LHCN-M2 (cell line): Measurements from ENCODE around the gene FLAD1. TPM values are rescaled to one million over a fixed set of nuclear protein-coding genes. Genes with fewer than 3 reads are reported as not detected.

Experiments
- DNase-seq: peaks from one replicate; pipeline ENCODE4 v3.0.0-alpha.2; 2012; ENCODE audit warnings: low read depth
- total RNA-seq: library from RNA; depleted of rRNA; stranded (reverse); fragments of >200 nt; gene quantifications from 2 replicates; pipeline ENCODE4 v1.2.3, GENCODE V29; 2014

The FLAD1 gene
- total RNA-seq, 1 experiment from 2014 or later = 30.9 TPM

GRCh38 chr1:155002464-155003226 lies 19.5 kb downstream of the FLAD1 start, which contains the start of gene ZBTB7B:
Gene ZBTB7B (plus strand): TSS chr1:155002802. CDS start chr1:155014661, 11,859 bp downstream.
- DNase-seq = no peak

GRCh38 chr1:155003227-155003765 lies 20.2 kb downstream of the FLAD1 start:
- no peak for DNase-seq

- DNase-seq = peak; percentile 72
Observed at GRCh38 chr1:155003766-155004351, 20.7 kb downstream of the FLAD1 start.

- peak; percentile 65 for DNase-seq
Observed at GRCh38 chr1:155004352-155005075, 21.4 kb downstream of the FLAD1 start.

GRCh38 chr1:155005076-155006011 lies 22.2 kb downstream of the FLAD1 start:
- peak; percentile 59 for DNase-seq

GRCh38 chr1:155006601-155007101 lies 23.5 kb downstream of the FLAD1 start:
- DNase-seq = peak; percentile 39

GRCh38 chr1:155007251-155007828 lies 24.2 kb downstream of the FLAD1 start:
- no peak for DNase-seq

GRCh38 chr1:155008015-155008941 lies 25.1 kb downstream of the FLAD1 start:
- DNase-seq = no peak

GRCh38 chr1:155009221-155009711 lies 26.1 kb downstream of the FLAD1 start:
- DNase-seq = no peak

- no peak for DNase-seq
Observed at GRCh38 chr1:155009742-155010141, 26.6 kb downstream of the FLAD1 start.

- DNase-seq = no peak
Observed at GRCh38 chr1:155010211-155010918, 27.2 kb downstream of the FLAD1 start.

GRCh38 chr1:155011004-155011416 lies 27.9 kb downstream of the FLAD1 start:
- no peak for DNase-seq

GRCh38 chr1:155011437-155012025 lies 28.4 kb downstream of the FLAD1 start:
- DNase-seq = no peak

GRCh38 chr1:155012026-155012546 lies 28.9 kb downstream of the FLAD1 start:
- peak; percentile 43 for DNase-seq

- DNase-seq = no peak
Observed at GRCh38 chr1:155012776-155013602, 29.8 kb downstream of the FLAD1 start.

- no peak for DNase-seq
Observed at GRCh38 chr1:155013632-155014031, 30.5 kb downstream of the FLAD1 start.
